MCF 10A (cell line): ENCODE results near the gene MRPL2. TPM values are rescaled to one million over a fixed set of nuclear protein-coding genes. Genes with fewer than 3 reads are reported as not detected.

Experiments
- BruUV-seq: library from RNA; stranded (reverse); fragments of 400-500 nt; replicated peaks from 2 replicates; lab custom pipeline; 2021; lab: Mats Ljungman, UMichigan
- CTCF ChIA-PET: fragments of 300-600 bp; sonication (Branson Sonifier 250); formaldehyde crosslinking; extraction: SDS; loops from one replicate; lab custom pipeline; 2021; ENCODE audit warnings: antibody characterized with exemption, inconsistent platforms; lab: Yijun Ruan, JAX
- POLR2A ChIA-PET: fragments of 300-600, 350-650 bp; sonication (Branson Sonifier 250); formaldehyde crosslinking; extraction: SDS; loops from one replicate; lab custom pipeline; 2020; ENCODE audit warnings: antibody characterized with exemption, inconsistent platforms; lab: Yijun Ruan, JAX
- DNase-seq: peaks from one replicate; pipeline ENCODE4 v3.0.0-alpha.2; 2018; ENCODE audit not compliant: unreplicated experiment
- H3K27ac Mint-ChIP-seq: one replicate; pipeline ENCODE4 v1.8.0; 2022; ENCODE audit warnings: mild to moderate bottlenecking, low read depth, mixed read lengths; ENCODE audit not compliant: unreplicated experiment
- H3K27me3 Mint-ChIP-seq: one replicate; pipeline ENCODE4 v1.8.0; 2022; ENCODE audit warnings: mixed read lengths; ENCODE audit not compliant: insufficient read depth, unreplicated experiment
- H3K36me3 Mint-ChIP-seq: one replicate; pipeline ENCODE4 v1.8.0; 2022; ENCODE audit warnings: mild to moderate bottlenecking, moderate library complexity, mixed read lengths; ENCODE audit not compliant: insufficient read depth, unreplicated experiment
- H3K4me1 Mint-ChIP-seq: one replicate; pipeline ENCODE4 v1.8.0; 2022; ENCODE audit warnings: mixed read lengths; ENCODE audit not compliant: insufficient read depth, unreplicated experiment
- H3K4me3 Mint-ChIP-seq: one replicate; pipeline ENCODE4 v1.8.0; 2022; ENCODE audit warnings: mild to moderate bottlenecking, moderate library complexity, mixed read lengths; ENCODE audit not compliant: unreplicated experiment
- H3K9me3 Mint-ChIP-seq: one replicate; pipeline ENCODE4 v1.8.0; 2022; ENCODE audit warnings: mixed read lengths; ENCODE audit not compliant: unreplicated experiment
- CTCF ChIP-seq: fragments of 200-600 bp; IDR thresholded peaks from one replicate; pipeline ENCODE4 v1.8.0; 2022; ENCODE audit warnings: antibody characterized with exemption, mild to moderate bottlenecking; ENCODE audit not compliant: unreplicated experiment
- intact Hi-C: fragments of 100-400 bp; cut with micrococcal nuclease; formaldehyde crosslinking; loops from 2 replicates; pipeline ENCODE4 v1.14.1; 2022
- total RNA-seq: library from RNA; stranded (reverse); gene quantifications from 2 replicates; pipeline ENCODE4 v1.2.3, GENCODE V29; 2022

MRPL2 gene
- total RNA-seq, 1 experiment from 2014 or later: 155 TPM

GRCh38 chr6:43037706-43038105, 21.5 kb downstream of the MRPL2 start:
- no TSS peak for BruUV-seq
- peaks cover 54% of the 10 kb centered on the region for H3K36me3 Mint-ChIP-seq
- no peak overlapping the region for H3K4me3 Mint-ChIP-seq
- H3K9me3 Mint-ChIP-seq: no peaks in the 10 kb centered on the region
- ChIA-PET POLR2A (interaction anchor here (0.8 kb wide), 1 partner anchor 15 kb away, joined by 3 read pairs; no protein-coding TSS in a partner anchor), CTCF (interaction anchor here (0.6 kb wide), 1 partner anchor 14 kb away, joined by 4 read pairs; no protein-coding TSS in a partner anchor)
- intact Hi-C loops: no loop called here
- no peaks in the 10 kb centered on the region for H3K4me1 Mint-ChIP-seq
- H3K27ac Mint-ChIP-seq: no peak overlapping the region
- no peak for DNase-seq
- H3K27me3 Mint-ChIP-seq: no peaks in the 10 kb centered on the region
- no peak for TF ChIP-seq CTCF

DNA sequence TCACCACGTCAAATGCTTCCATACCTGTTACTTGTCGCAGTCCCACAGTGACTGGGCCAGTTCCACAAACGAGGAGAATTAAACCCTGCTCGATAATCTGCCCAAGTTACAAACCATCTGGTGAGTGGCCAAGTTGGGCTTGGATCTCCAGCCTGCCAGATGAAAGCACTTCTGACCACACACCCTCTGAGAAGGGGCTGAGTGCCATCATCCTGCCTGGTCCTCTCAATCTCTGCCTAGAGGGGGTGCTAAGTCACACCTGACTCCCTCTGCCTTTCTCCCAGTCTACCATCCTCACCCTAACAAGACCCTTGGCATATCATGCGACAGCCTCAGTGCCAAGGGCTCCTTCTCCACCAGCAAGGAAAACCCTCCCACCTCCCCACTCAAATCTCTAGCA, 22.0 kb downstream of the MRPL2 start:
- TF ChIP-seq CTCF: no peak
- intact Hi-C loops: no loop called here
- no peak for DNase-seq
- Mint-ChIP-seq H3K4me1 (no peaks in the 10 kb centered on the region), H3K27me3 (no peaks in the 10 kb centered on the region), H3K27ac (no peak overlapping the region), H3K36me3 (peaks cover 54% of the 10 kb centered on the region), H3K4me3 (no peak overlapping the region), H3K9me3 (no peaks in the 10 kb centered on the region)
- BruUV-seq: no TSS peak
- POLR2A ChIA-PET: no interaction called here
- CTCF ChIA-PET: interaction anchor here (0.6 kb wide), 1 partner anchor 14 kb away, joined by 4 read pairs; no protein-coding TSS in a partner anchor

DNA sequence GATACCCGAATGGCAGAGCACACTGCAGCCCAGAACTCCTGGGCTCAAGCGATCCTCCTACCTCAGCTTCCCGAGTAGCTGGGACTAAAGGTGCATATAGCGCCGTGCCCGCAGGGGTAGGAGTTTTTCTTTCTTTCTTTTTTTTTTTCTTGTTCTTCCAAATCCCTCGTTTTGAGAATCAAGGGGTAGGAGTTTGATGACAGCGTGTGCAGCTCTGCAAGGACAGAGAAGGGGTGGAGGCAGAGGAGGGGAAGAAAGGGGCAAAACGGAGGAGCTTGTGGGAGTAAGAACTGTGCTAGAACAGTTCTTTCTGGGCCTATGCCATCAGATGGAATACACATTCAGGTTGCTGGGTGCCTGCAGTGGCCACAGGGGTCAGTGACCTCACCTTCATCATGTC, 22.5 kb downstream of the MRPL2 start:
- intact Hi-C loops: no loop called here
- POLR2A ChIA-PET: no interaction called here
- Mint-ChIP-seq H3K36me3 (peaks cover 54% of the 10 kb centered on the region), H3K27me3 (no peaks in the 10 kb centered on the region), H3K4me3 (no peak overlapping the region), H3K9me3 (no peaks in the 10 kb centered on the region), H3K4me1 (no peaks in the 10 kb centered on the region), H3K27ac (no peak overlapping the region)
- no peak for DNase-seq
- no TSS peak for BruUV-seq
- CTCF ChIA-PET: no interaction called here
- no peak for TF ChIP-seq CTCF

- intact Hi-C loops: no loop called here
- Mint-ChIP-seq H3K4me3 (no peak overlapping the region), H3K27ac (no peak overlapping the region), H3K4me1 (no peaks in the 10 kb centered on the region), H3K27me3 (no peaks in the 10 kb centered on the region), H3K9me3 (no peaks in the 10 kb centered on the region), H3K36me3 (peaks cover 64% of the 10 kb centered on the region)
- BruUV-seq: no TSS peak
- ChIA-PET POLR2A (interaction anchor here (0.8 to 1.6 kb wide), 4 partner anchors 15 to 52 kb away, joined by 3 to 5 read pairs (median 4); partner anchors contain the start of genes CUL7, PPP2R5D and RRP36), CTCF (interaction anchor here (0.6 kb wide), 1 partner anchor 1137 kb away, joined by 3 read pairs; no protein-coding TSS in a partner anchor)
- no peak for DNase-seq
- no peak for TF ChIP-seq CTCF
These were observed 23.6 kb downstream of the MRPL2 start for GRCh38 chr6:43035495-43036194.
